ENCODE data around the gene SLC25A5. TPM values are rescaled to one million over a fixed set of nuclear protein-coding genes. Genes with fewer than 3 reads are reported as not detected.

Gene SLC25A5
- total RNA-seq, 4 donors from 2014 or later = 110 to 269 (median 202) TPM

DNA sequence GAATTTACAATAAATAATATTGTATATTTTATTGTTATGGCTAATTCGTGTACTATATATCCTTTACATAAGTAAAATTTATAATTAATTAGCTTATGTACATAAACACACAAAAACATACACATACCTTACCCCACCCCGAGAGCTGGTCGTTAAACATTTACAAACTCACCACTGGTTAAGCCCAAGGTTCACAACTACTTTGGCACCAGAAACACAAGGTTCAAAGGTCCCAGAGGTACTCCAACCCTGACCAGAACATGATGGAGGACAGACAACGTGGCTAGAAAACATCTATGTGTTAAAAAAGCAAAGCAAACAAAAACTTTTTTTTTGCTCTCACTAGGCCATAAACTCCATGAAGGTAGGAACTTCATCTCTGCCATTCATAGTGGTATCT lies 37.7 kb downstream of the SLC25A5 start:
- no peaks in the 10 kb centered on the region for H3K27me3 ChIP-seq
- H3K36me3 ChIP-seq = no peaks in the 10 kb centered on the region
- intact Hi-C loops (cut with DNase I) = no loop called here
- TF ChIP-seq, protein P1, sequence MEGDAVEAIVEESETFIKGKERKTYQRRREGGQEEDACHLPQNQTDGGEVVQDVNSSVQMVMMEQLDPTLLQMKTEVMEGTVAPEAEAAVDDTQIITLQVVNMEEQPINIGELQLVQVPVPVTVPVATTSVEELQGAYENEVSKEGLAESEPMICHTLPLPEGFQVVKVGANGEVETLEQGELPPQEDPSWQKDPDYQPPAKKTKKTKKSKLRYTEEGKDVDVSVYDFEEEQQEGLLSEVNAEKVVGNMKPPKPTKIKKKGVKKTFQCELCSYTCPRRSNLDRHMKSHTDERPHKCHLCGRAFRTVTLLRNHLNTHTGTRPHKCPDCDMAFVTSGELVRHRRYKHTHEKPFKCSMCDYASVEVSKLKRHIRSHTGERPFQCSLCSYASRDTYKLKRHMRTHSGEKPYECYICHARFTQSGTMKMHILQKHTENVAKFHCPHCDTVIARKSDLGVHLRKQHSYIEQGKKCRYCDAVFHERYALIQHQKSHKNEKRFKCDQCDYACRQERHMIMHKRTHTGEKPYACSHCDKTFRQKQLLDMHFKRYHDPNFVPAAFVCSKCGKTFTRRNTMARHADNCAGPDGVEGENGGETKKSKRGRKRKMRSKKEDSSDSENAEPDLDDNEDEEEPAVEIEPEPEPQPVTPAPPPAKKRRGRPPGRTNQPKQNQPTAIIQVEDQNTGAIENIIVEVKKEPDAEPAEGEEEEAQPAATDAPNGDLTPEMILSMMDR (IDR thresholded peaks at IDR 0.05) = no peak
- TF ChIP-seq POLR2A (IDR thresholded peaks at IDR 0.05) = no peak
- peaks cover 6 to 39% of the 10 kb centered on the region in 2 donors for H3K4me1 ChIP-seq
- H3K27ac ChIP-seq = no peak overlapping the region
- DNase-seq = no peak
- WGBS, 2 donors = 91 to 94% methylated on average over 4 of the region's 4 CpGs
- H3K4me3 ChIP-seq (replicated peaks in 1 of 3) = no peak overlapping the region
- no peaks in the 10 kb centered on the region for H3K9me3 ChIP-seq

DNA sequence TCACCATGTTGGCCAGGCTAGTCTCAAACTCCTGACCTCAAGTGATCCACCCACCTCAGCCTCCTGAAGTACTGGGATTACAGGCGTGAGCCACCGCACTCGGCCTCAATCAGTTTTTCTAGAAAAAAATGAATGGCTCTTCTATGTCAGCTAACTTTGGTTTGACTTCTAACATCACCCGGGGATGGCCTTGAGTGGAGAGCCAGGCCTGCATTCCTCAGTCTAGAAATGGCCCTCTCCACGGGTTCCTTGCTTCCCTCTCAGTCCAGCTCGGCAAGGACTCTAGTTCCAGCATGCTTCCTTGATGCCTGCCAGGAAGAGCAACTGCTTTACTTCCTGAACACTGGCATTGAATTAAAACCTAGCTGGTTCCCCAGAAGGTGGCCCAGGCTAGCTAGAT lies 39.0 kb downstream of the SLC25A5 start:
- no peak for DNase-seq
- TF ChIP-seq, protein P1 (IDR thresholded peaks at IDR 0.05) = no peak
- no peak for TF ChIP-seq POLR2A (IDR thresholded peaks at IDR 0.05)
- no peak overlapping the region for H3K4me3 ChIP-seq (replicated peaks in 1 of 3)
- intact Hi-C loops (cut with DNase I) = no loop called here
- no peaks in the 10 kb centered on the region for H3K36me3 ChIP-seq
- no peaks in the 10 kb centered on the region for H3K27me3 ChIP-seq
- no peaks in the 10 kb centered on the region for H3K9me3 ChIP-seq
- H3K27ac ChIP-seq = no peak overlapping the region
- WGBS, 2 donors = 73 to 100% methylated on average over 3 to 4 of the region's 6 CpGs
- peaks cover 6 to 27% of the 10 kb centered on the region in 2 donors for H3K4me1 ChIP-seq

DNA sequence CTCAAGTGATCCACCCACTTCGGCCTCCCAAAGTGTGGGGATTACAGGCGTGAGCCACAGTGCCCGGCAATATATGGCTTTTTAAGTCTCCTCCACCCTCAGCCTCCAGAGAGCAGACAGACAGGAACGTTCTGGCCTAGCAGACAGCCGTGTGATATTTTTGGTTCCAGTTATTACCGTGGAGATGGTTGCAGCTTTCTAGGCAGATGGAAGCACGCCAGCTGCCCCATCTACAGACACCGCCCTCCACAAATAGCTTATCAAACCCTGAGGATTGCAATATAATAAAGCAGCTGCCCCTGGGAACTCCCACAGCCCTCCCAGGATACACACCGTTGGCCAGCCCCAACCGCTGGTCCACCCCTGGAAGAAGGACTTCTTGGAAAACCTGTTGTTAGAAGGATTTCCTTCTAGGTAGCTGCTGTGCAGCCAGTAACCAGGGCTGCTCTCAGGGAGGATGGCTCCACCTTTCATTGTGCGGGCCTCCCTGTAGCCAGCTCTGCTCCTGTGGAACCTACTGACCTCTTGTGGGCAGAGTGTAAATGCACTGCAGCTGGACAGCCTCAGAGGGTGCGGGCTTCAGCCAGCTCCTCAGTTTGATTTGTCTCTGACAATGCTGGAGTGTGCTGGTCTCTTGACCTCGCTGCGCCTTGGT lies 44.0 kb downstream of the SLC25A5 start:
- TF ChIP-seq POLR2A (IDR thresholded peaks at IDR 0.05) = no peak
- TF ChIP-seq, protein P1 (IDR thresholded peaks at IDR 0.05) = peak in 5 of 6 experiments; percentile 39 to 79 (median 61)
- no peak overlapping the region for H3K27ac ChIP-seq
- H3K4me1 ChIP-seq = no peaks in the 10 kb centered on the region
- intact Hi-C loops (cut with DNase I) = loop anchor here (10.0 kb wide), 2 partner anchors 183 to 223 kb away; partner anchors contain the start of gene SEPTIN6
- H3K4me3 ChIP-seq (replicated peaks in 1 of 3) = no peak overlapping the region
- no peaks in the 10 kb centered on the region for H3K27me3 ChIP-seq
- WGBS, 2 donors = 46 to 56% methylated on average over 6 to 9 of the region's 14 CpGs
- H3K9me3 ChIP-seq = no peaks in the 10 kb centered on the region
- H3K36me3 ChIP-seq = no peaks in the 10 kb centered on the region
- DNase-seq = peak; percentile 72 to 76

GRCh38 chrX:119516157-119516702 lies 48.0 kb downstream of the SLC25A5 start:
- H3K27me3 ChIP-seq = no peaks in the 10 kb centered on the region
- H3K36me3 ChIP-seq = no peaks in the 10 kb centered on the region
- 23 to 25% methylated on average over 5 of the region's 5 CpGs for WGBS, 2 donors
- peak; percentile 17 to 21 for DNase-seq
- no peak overlapping the region for H3K4me3 ChIP-seq (replicated peaks in 1 of 3)
- no peaks in the 10 kb centered on the region for H3K4me1 ChIP-seq
- no peaks in the 10 kb centered on the region for H3K9me3 ChIP-seq
- no peak overlapping the region for H3K27ac ChIP-seq
- intact Hi-C loops (cut with DNase I) = loop anchor here (10.0 kb wide), 2 partner anchors 179 to 219 kb away; partner anchors contain the start of gene SEPTIN6
- no peak for TF ChIP-seq POLR2A (IDR thresholded peaks at IDR 0.05)
- TF ChIP-seq, protein P1 (IDR thresholded peaks at IDR 0.05) = peak; percentile 28 to 73 (median 70)

DNA sequence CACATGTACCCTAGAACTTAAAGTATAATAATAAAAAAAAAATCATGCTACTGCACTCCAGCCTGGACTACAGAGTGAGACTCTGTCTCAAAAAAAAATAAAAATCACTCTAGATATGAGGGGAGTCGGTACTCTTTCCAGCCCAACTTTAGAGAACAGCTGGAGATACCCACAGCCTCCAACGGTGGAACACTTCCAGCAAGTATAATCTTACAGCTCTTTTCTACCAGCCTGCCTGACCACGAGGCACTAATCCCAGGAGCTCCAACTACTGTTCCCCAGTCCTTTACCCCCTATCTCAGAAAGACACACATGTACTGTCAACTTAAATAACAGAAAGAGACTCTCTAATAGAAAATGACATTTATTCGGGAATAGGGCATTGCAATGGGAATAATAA lies 50.1 kb downstream of the SLC25A5 start:
- H3K27ac ChIP-seq = no peak overlapping the region
- no peak for DNase-seq
- H3K4me3 ChIP-seq (replicated peaks in 1 of 3) = no peak overlapping the region
- TF ChIP-seq POLR2A (IDR thresholded peaks at IDR 0.05) = no peak
- TF ChIP-seq, protein P1 (IDR thresholded peaks at IDR 0.05) = no peak
- H3K9me3 ChIP-seq = no peaks in the 10 kb centered on the region
- no peaks in the 10 kb centered on the region for H3K27me3 ChIP-seq
- H3K4me1 ChIP-seq = no peaks in the 10 kb centered on the region
- WGBS, 2 donors = 76 to 86% methylated on average over 4 of the region's 4 CpGs
- intact Hi-C loops (cut with DNase I) = loop anchor here (10.0 kb wide), 2 partner anchors 176 to 216 kb away; partner anchors contain the start of gene SEPTIN6
- H3K36me3 ChIP-seq = no peaks in the 10 kb centered on the region
